Neural cell (in vitro differentiated cells): ENCODE measurements around the gene ZNF736.
"Not testable (repeated sequence)": the region's sequence is repeated elsewhere in the genome, so short reads cannot be mapped to it uniquely, and the experiment has no call there.

Source experiments
- CTCF ChIP-seq: fragments of 450-650 bp; IDR thresholded peaks from 2 replicates; pipeline ENCODE4 v1.5.1; 2014; ENCODE audit warnings: antibody characterized with exemption, mild to moderate bottlenecking, moderate library complexity; ENCODE audit not compliant: poor library complexity, severe bottlenecking
- EZH2 ChIP-seq: fragments of 200-600, 300-800 bp; shearing (Covaris generic), sonication (generic); IDR thresholded peaks from 2 replicates; pipeline ENCODE4 v1.6.1; 2014; ENCODE audit warnings: antibody characterized with exemption, low read length, borderline replicate concordance, mild to moderate bottlenecking; ENCODE audit not compliant: insufficient read depth, poor library complexity, severe bottlenecking
- RAD21 ChIP-seq: fragments of 450-650 bp; conservative IDR thresholded peaks from 2 replicates; pipeline ENCODE4 v1.6.1; 2014; ENCODE audit warnings: antibody characterized with exemption, mild to moderate bottlenecking, moderate library complexity
- TAF1 ChIP-seq: IDR thresholded peaks from 2 replicates; pipeline ENCODE4 v1.6.1; 2012; ENCODE audit warnings: low read depth
- TF ChIP-seq, protein P1 (sequence below): IDR thresholded peaks from 2 replicates; pipeline ENCODE4 v1.6.1; 2012; ENCODE audit warnings: borderline replicate concordance

- TF ChIP-seq CTCF, TAF1, RAD21, EZH2: not testable (repeated sequence)
- TF ChIP-seq, protein P1, sequence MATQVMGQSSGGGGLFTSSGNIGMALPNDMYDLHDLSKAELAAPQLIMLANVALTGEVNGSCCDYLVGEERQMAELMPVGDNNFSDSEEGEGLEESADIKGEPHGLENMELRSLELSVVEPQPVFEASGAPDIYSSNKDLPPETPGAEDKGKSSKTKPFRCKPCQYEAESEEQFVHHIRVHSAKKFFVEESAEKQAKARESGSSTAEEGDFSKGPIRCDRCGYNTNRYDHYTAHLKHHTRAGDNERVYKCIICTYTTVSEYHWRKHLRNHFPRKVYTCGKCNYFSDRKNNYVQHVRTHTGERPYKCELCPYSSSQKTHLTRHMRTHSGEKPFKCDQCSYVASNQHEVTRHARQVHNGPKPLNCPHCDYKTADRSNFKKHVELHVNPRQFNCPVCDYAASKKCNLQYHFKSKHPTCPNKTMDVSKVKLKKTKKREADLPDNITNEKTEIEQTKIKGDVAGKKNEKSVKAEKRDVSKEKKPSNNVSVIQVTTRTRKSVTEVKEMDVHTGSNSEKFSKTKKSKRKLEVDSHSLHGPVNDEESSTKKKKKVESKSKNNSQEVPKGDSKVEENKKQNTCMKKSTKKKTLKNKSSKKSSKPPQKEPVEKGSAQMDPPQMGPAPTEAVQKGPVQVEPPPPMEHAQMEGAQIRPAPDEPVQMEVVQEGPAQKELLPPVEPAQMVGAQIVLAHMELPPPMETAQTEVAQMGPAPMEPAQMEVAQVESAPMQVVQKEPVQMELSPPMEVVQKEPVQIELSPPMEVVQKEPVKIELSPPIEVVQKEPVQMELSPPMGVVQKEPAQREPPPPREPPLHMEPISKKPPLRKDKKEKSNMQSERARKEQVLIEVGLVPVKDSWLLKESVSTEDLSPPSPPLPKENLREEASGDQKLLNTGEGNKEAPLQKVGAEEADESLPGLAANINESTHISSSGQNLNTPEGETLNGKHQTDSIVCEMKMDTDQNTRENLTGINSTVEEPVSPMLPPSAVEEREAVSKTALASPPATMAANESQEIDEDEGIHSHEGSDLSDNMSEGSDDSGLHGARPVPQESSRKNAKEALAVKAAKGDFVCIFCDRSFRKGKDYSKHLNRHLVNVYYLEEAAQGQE: not testable (repeated sequence)
Measured at GRCh38 chr7:64348713-64349210, 35.0 kb downstream of the ZNF736 start.
